Measurements from ENCODE around the gene TIGD1. TPM values are rescaled to one million over a fixed set of nuclear protein-coding genes. Genes with fewer than 3 reads are reported as not detected.

Gene TIGD1
- total RNA-seq, result 0.87 and 1.8 TPM in 2 replicates

- DNase-seq (ENCODE audit: low read depth in 2 of 2), result peak; percentile 96 to 97
These were observed at the start of gene TIGD1, which contains the start of gene EIF4E2 for GRCh38 chr2:232550354-232551249. TSS of gene TIGD1 (minus strand) at chr2:232550557. CDS start at chr2:232549882, 675 bp downstream. TSS of gene EIF4E2 (plus strand) at chr2:232550689. CDS start at chr2:232550725, 36 bp downstream.

GRCh38 chr2:232598293-232598692, 47.9 kb upstream of the TIGD1 start:
- no peak for DNase-seq (ENCODE audit: low read depth in 2 of 2)

- no peak for DNase-seq (ENCODE audit: low read depth in 2 of 2)
These were observed 47.2 kb upstream of the TIGD1 start for GRCh38 chr2:232597362-232598079.

GRCh38 chr2:232593982-232594381, 43.6 kb upstream of the TIGD1 start:
- DNase-seq (ENCODE audit: low read depth in 2 of 2), result no peak

- DNase-seq (ENCODE audit: low read depth in 2 of 2), result peak; percentile 14 to 86
These were observed 42.5 kb upstream of the TIGD1 start for GRCh38 chr2:232592772-232593395.

- DNase-seq (ENCODE audit: low read depth in 2 of 2), result peak in 1 of 2 donors; percentile 63
These were observed 38.6 kb upstream of the TIGD1 start for GRCh38 chr2:232588680-232589585.

- no peak for DNase-seq (ENCODE audit: low read depth in 2 of 2)
These were observed 37.7 kb upstream of the TIGD1 start for GRCh38 chr2:232588031-232588430.

GRCh38 chr2:232587512-232587911, 37.2 kb upstream of the TIGD1 start:
- DNase-seq (ENCODE audit: low read depth in 2 of 2), result no peak

GRCh38 chr2:232586943-232587505, 36.7 kb upstream of the TIGD1 start:
- DNase-seq (ENCODE audit: low read depth in 2 of 2), result no peak

GRCh38 chr2:232584238-232584637, 33.9 kb upstream of the TIGD1 start:
- peak; percentile 28 to 79 for DNase-seq (ENCODE audit: low read depth in 2 of 2)

GRCh38 chr2:232581725-232582124, 31.4 kb upstream of the TIGD1 start:
- DNase-seq (ENCODE audit: low read depth in 2 of 2), result no peak

- DNase-seq (ENCODE audit: low read depth in 2 of 2), result no peak
These were observed 30.3 kb upstream of the TIGD1 start for GRCh38 chr2:232580648-232580981.

GRCh38 chr2:232578626-232579025, 28.3 kb upstream of the TIGD1 start:
- no peak for DNase-seq (ENCODE audit: low read depth in 2 of 2)

GRCh38 chr2:232577841-232578240, 27.5 kb upstream of the TIGD1 start:
- no peak for DNase-seq (ENCODE audit: low read depth in 2 of 2)

GRCh38 chr2:232576995-232577394, 26.6 kb upstream of the TIGD1 start:
- no peak for DNase-seq (ENCODE audit: low read depth in 2 of 2)

GRCh38 chr2:232575404-232575746, 25.0 kb upstream of the TIGD1 start:
- no peak for DNase-seq (ENCODE audit: low read depth in 2 of 2)

- DNase-seq (ENCODE audit: low read depth in 2 of 2), result no peak
These were observed 24.5 kb upstream of the TIGD1 start for GRCh38 chr2:232574674-232575403.

- no peak for DNase-seq (ENCODE audit: low read depth in 2 of 2)
These were observed 23.5 kb upstream of the TIGD1 start for GRCh38 chr2:232573771-232574435.

- no peak for DNase-seq (ENCODE audit: low read depth in 2 of 2)
These were observed 22.7 kb upstream of the TIGD1 start for GRCh38 chr2:232573042-232573441.

Data from lung microvascular endothelial cell (primary cell).